Measurements from ENCODE around the gene C17orf100.

Gene C17orf100

GRCh38 chr17:6651354-6651918 is at the start of gene C17orf100, which contains the start of gene MED31:
TSS of gene C17orf100 (plus strand) at chr17:6651762. CDS start at chr17:6651914, 152 bp downstream.
TSS of gene MED31 (minus strand) at chr17:6651605. CDS start at chr17:6651528, 77 bp downstream.
- TF ChIP-seq CTCF (IDR thresholded peaks at IDR 0.05; ENCODE audit: extremely low read depth, missing control alignments): no peak
- DNase-seq (ENCODE audit: low spot score): peak; percentile 97

GRCh38 chr17:6602141-6602540 is 49.4 kb upstream of the C17orf100 start:
- no peak for TF ChIP-seq CTCF (IDR thresholded peaks at IDR 0.05; ENCODE audit: extremely low read depth, missing control alignments)
- DNase-seq (ENCODE audit: low spot score): no peak

- TF ChIP-seq CTCF (IDR thresholded peaks at IDR 0.05; ENCODE audit: extremely low read depth, missing control alignments): no peak
- no peak for DNase-seq (ENCODE audit: low spot score)
Measured at GRCh38 chr17:6603744-6604325, 47.7 kb upstream of the C17orf100 start.

- DNase-seq (ENCODE audit: low spot score): no peak
Measured at GRCh38 chr17:6605142-6605541, 46.4 kb upstream of the C17orf100 start.

DNA sequence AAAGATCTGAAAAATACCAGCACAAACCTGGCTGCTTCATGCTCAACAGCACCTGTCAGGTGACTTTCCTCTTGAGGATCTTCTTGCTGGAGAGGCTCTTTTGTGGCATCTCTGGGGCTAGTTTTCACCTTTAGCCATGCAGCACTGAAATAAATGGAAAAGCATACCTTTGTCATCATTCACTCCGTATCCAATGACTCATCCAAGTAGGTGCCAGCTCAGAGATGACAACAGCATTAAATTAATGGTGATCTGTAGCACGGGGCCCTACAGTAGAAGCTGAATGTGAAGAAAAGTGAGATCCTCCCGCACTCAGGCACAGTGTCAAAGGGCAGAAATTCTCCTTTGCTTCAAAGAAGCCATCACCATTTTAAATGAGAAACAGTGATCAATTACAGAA is 43.2 kb upstream of the C17orf100 start:
- TF ChIP-seq CTCF (IDR thresholded peaks at IDR 0.05; ENCODE audit: extremely low read depth, missing control alignments): no peak
- DNase-seq (ENCODE audit: low spot score): no peak

More at GRCh38 chr17:6605142-6605541, 46.4 kb upstream of the C17orf100 start:
- no peak for TF ChIP-seq CTCF (IDR thresholded peaks at IDR 0.05; ENCODE audit: extremely low read depth, missing control alignments)

GRCh38 chr17:6610011-6610410 is 41.6 kb upstream of the C17orf100 start:
- no peak for DNase-seq (ENCODE audit: low spot score)

More at GRCh38 chr17:6610011-6610410, 41.6 kb upstream of the C17orf100 start:
- TF ChIP-seq CTCF (IDR thresholded peaks at IDR 0.05; ENCODE audit: extremely low read depth, missing control alignments): no peak
